GM19372 (cell line): ENCODE measurements around the gene ZNF585A.
"Not testable (repeated sequence)": the region's sequence is repeated elsewhere in the genome, so short reads cannot be mapped to it uniquely, and the experiment has no call there.

Source experiments
- ATAC-seq: cut with Tn5 transposase; IDR thresholded peaks from one replicate; pipeline ENCODE4 v1.9.1; 2021; ENCODE audit warnings: mild to moderate bottlenecking, low read depth, moderate library complexity; ENCODE audit not compliant: unreplicated experiment

Gene ZNF585A

DNA sequence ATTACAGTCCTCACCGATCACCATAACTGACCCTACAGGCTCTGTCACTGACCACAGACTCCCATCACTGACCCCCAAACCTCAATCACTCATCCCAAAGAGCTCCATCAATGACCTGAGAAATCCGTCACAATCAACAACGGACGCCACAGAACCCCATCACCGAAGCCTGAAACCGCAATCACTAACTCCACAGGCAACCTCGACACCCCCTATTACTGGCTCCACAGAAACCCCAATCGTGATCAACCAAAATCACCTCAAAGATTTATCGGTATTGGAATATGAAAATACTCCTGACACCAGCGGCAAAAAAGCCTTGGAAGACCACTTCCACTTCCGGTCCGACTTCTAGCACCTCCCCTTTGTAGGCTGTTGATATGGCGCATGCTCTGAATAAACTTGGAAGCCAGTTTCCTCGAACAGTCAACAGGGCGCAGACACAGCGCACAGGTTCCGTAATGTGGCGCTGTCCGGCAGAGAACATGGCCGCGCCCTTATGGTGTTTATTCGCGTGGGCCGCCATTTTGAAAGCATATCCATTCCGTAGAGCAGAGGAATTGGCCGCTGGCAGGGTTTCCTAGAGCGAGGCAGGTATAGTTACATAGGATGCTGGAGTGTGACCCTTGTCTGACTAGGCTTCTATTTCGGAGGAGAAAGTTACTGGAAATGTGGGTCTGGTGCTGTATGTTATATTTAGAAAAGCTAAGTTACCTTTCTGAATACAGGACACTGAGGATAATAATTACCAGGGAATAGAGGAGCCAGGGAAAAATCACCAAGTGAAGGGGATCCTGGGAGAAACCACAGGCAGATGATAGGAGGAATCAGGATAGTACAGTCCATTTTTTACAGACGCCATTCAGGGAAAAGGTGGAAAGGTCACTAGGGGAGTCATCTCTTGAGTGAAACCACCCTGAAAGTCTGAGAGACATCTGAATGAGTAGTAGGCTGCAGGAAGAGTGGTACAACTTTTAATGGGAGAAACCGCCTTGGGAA, at the start of gene ZNF585A:
Gene ZNF585A, minus strand, starts transcription at position 328 of the 999 bp plus-strand sequence. CDS start 2,785 bp downstream, outside the sequence.
- ATAC-seq, result peak; percentile 98

DNA sequence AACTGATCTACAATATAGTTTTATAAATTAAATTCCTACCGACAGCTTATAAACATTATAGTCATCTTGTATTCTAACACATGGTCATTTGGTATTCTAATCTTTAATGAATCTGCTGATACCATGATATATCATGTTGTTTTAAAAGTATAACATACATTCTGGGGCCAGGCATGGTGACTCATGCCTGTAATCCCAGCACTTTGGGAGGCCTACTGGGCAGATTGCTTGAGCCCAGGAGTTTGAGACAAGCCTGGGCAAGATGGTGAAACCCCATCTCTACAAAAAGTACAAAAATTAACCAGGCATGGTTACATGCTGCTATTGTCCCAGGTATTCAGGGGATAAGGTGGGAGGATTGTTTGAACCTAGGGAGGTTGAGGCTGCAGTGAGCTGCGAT, 48.6 kb upstream of the ZNF585A start:
- no peak for ATAC-seq

DNA sequence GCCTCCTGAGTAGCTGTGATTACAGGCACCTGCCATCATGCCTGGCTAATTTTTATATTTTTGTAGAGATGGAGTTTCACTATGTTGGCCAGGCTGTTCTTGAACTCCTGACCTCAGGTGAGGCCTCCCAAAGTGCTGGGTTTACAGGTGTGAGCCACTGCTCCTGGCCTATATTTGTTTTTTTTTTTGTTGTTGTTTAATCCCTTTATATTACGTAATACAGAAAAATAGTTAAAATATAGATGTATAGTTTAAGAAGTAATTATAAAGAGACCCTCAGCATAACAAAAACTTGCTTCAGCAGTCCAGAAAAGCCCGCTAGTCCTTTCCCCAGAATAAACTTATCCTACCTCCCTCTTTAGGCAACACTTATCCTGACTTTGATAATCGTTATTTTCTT, 47.9 kb upstream of the ZNF585A start:
- ATAC-seq, result no peak

DNA sequence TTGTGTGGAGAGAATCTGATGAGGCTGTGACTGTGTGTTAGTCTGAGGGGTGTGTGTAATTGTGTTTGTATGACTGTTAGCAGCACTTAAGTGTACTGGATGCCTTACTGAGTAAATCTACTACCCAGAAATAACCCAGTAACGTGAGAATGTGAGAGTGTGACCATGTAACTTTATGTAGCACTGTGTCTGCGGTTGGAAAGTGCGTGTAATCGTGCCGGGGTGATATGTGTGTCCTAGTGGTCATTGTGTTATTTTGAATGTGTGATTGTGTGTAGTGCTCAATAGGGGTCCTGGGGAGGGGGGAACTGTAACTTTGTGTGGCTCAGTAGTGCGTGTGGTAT, 46.1 kb upstream of the ZNF585A start:
- ATAC-seq, result no peak

DNA sequence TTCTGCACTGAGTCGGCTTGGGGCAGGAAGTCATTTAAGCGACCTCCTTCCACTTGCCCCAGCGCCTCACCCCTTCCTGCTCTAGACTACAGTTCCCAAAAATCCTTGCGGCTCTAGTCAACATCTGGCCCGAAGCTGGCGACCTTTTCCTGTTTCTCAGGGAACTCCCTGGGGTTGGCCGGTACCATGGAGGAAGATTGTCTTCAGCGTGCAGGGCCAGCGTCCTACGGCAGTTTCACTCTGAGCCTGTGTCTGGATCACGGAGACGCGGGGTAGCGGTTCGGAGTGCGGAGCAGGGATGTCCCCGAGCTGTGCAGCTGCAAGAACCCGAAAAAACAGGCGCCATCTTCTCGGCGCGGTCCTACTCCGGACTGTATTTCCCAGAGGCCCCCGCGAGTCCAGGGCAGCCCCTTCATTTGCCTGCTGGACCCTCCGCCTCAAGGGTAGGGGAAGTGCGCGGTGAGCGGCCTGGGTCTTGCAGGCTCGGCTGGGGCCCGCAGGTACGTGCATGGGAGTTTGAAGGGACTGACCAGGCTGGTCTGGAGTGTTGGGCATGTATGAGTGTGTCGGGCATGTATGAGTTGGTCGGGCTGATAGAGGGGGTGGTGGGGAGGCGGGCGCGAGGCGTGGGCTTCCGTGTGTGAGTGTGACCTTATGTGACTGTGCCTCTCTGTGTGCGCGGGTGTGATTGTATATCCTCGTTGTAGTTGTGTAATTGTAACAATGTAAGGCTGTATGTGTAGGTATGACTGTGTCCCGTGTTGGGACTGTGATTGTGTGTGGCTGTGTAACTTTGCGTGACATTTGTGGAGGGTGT, 45.5 kb upstream of the ZNF585A start, which contains the start of gene ZNF383:
Gene ZNF383, plus strand, starts transcription at position 440 of the 817 bp plus-strand sequence. CDS start 12,240 bp downstream, outside the sequence.
- peak; percentile 82 for ATAC-seq

DNA sequence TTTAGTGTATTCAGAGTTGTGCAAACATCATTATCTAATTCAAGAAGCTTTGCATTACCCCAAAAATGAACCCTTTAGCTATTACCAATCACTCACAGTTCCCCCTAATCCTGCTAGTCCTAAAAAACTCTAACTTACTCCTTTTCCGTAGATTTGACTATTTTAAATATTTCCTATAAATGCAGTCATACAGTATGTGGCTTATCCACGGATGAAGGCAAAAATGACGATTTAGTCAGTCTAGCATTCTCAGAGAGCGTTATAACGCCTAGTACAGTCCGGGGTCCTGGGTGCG, 44.9 kb upstream of the ZNF585A start:
- peak; percentile 4 for ATAC-seq

DNA sequence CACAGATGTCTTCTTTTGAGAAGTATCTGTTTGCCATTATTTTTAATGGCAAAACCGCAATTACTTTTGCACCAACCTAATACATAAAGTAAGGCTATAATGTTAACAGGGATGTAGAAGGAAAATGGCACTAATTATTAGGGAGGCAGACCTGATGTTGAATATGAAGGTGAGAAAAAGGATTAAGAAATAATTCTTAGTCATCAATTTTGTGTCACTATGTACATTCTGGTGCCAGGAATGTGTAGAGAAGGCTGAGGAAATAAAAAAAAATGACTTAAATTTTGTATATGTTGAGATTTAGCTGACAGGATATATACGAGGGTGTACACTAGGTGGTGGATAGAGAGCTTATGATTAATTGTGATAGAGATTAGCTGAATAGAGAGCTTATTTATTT, 25.3 kb upstream of the ZNF585A start:
- ATAC-seq, result no peak

DNA sequence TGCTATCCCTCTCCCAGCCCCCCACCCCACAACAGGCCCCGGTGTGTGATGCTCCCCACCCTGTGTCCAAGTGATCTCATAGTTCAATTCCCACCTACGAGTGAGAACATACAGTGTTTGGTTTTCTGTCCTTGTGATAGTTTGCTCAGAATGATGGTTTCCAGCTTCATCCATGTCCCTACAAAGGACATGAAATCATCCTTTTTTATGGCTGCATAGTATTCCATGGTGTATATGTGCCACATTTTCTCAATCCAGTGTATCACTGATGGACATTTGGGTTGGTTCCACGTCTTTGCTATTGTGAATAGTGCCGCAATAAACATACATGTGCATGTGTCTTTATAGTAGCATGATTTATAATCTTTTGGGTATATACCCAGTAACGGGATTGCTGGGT, 24.6 kb upstream of the ZNF585A start:
- ATAC-seq, result not testable (repeated sequence)

DNA sequence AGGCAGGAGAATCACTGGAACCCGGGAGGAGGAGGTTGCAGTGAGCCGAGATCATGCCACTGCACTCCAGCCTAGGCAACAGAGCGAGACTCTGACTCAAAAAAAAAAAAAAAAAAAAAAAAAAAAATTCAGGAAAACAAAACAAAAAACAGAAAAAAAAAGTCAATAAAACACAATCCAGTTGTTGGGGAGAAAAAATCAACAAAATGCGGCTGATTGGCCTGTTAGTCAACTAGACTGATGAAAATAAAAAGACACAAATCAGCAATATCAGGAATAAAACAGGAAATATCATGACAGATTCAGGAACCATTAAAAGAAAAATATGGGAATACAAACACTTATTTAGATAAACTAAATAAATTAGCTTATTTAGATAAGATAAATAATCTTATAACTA, 22.8 kb upstream of the ZNF585A start:
- not testable (repeated sequence) for ATAC-seq

DNA sequence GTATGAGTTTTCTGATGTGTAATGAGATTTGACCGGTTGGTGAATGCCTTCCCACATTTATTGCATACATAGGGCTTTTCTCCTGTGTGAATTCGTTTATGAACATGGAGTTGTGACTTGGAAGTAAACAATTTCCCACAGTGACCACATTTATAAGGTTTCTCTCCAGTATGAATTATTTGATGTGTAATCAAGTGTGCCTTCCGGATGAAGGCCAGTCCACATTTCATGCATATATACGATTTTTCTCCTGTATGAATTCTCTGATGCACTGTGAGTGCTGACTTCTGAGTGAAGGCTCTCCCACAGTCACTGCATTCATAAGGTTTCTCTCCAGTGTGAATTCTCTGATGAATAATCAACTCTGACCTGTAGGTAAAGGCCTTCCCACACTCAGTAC, 13.6 kb upstream of the ZNF585A start:
- ATAC-seq, result not testable (repeated sequence)

DNA sequence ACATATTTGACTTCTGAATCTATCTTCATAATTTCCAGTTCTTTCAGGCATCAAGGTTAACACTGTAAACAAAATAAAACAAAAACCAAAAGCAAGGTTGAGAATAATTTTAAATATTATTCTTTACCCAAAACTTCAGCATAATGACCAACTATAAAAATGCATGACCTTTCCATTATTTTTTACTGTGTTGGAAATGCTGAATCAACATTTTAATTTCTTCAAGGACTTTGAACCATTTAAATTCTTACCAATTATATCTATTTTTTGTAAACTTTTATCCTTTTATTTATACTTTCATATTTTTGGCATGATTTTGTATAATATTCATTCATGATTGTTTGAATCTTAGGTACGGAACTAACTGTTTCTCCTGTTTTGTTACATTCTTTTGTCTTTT, 6.9 kb downstream of the ZNF585A start:
- ATAC-seq, result no peak

DNA sequence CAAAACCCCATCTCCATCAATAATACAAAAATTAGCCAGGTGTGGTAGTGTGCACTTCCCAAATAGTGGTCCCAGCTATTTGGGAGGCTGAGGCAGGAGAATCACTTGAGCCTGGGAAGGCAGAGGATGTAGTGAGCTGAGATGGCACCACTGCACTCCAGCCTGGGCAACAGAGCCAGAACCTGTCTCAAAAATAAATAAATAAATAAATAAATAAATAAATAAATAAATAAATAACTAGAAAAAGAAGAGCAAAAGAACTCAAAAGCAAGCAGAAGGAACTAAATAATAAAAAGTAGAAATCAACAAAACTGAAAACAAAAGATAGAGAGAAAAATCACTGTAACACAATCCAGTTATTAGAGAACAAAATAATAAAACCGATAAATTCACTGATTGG, 12.3 kb downstream of the ZNF585A start:
- no peak for ATAC-seq

DNA sequence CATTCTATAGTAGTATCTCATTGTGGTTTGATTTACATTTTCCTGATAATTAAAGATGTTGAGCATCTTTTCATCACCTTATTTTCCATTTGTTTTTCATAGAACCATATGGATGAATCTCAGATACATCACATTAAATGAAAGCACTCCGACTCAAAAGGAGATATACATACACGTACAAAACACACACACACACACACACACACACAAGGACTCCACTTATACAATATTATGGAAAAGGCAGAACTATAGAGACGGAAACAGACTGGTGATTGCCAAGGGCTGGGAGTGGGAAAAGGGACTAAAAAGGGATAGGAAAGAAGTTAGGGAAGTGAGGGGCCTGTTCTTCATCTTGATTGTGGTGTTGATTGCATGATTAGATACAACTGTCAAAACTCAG, 24.3 kb downstream of the ZNF585A start:
- ATAC-seq, result no peak

DNA sequence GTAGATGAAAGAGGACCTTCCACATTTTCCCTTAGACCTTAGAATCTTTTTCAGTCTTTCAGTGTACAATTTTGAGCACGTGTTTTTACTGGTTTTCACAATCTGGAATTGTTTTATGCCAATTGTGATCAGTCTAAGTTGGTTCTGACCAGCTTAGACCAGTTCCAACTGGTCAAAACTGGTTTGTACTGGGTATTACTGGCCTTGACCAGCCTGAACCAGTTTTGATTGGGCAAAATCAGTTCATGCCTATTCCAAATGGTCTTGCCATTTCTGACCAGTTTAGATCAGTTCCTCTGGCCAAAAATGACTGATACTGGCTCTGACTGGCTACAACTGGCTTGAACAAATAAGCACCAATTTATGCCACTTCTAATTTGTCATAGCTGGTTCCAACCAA, 36.4 kb downstream of the ZNF585A start:
- no peak for ATAC-seq

DNA sequence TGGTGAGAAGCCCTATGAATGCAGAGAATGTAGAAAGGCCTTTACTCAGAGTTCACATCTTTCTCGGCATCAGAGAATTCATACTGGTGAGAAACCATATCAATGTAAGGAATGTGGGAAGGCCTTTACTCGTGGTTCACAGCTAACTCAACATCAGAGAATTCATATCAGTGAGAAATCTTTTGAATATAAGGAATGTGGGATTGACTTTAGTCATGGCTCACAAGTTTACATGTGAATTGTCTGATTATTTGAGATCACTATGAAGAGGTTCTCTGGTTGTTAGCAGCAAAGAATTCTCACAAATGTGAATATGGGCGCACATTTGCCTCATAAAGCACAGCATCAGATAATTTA, 43.7 kb downstream of the ZNF585A start:
- ATAC-seq, result no peak

DNA sequence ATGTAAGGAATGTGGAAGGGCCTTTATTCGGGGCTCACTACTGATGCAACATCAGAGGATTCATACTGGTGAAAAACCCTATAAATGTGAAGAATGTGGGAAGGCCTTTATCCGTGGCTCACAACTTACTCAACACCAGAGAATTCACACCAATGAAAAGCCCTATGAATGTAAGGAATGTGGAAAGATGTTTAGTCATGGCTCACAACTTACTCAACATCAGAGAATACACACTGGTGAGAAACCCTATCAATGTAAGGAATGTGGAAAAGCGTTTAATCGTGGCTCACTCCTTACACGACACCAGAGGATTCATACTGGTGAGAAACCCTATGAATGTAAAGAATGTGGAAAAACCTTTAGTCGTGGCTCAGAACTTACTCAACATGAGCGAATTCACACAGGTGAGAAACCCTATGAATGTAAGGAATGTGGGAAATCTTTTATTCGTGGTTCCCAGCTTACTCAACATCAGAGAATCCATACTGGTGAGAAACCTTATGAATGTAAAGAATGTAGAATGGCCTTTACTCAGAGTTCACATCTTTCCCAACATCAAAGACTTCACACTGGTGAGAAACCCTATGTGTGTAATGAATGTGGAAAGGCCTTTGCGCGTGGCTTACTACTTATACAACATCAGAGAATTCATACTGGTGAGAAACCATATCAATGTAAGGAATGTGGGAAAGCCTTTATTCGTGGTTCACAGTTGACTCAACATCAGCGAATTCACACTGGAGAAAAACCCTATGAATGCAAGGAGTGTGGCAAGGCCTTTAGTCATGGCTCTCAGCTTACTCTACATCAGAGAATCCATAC, 44.3 kb downstream of the ZNF585A start:
- no peak for ATAC-seq

DNA sequence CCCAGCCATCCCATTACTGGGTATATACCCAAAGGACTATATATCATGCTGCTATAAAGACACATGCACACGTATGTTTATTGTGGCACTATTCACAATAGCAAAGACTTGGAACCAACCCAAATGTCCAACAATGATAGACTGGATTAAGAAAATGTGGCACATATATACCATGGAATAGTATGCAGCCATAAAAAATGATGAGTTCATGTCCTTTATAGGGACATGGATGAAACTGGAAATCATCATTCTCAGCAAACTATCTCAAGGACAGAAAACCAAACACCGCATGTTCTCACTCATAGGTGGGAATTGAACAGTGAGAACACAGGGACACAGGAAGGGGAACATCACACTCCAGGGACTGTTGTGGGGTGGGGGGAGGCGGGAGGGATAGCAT, 50.4 kb downstream of the ZNF585A start:
- ATAC-seq, result not testable (repeated sequence)

DNA sequence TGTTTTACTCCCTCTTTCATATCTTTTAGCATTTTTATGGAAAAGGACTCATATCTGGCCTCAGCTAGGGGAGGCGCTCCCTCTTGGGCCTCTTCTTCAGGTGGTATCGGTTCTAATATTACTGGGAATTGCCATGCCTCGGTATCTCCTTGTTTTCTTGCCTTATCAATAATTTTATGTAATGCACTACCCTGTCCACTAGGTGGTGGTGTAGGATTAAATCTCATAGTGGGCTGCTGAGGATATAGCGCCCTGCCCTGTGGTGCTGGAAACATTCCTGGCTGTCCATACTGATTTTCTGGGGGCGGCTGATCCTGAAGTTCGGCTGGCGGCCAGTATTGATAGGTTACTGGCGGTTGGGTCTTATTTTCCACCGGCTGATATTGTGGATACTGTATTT, 58.5 kb downstream of the ZNF585A start:
- no peak for ATAC-seq

DNA sequence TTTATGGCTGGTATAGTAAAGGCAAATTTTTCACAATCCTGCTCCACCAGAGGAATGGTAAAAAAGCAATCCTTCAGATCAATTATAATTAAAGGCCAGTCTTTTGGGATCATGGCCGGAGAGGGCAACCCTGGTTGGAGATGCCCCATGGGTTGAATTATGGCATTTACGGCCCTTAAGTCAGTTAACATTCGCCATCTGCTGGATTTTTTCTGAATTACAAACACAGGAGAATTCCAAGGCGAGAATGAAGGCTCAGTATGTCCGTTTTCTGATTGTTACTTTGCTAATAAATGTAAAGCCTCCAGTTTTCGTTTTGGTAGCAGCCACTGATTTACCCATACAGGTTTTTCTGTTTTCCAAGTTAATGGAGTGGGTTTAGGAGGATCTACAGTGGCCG, 60.7 kb downstream of the ZNF585A start:
- ATAC-seq, result not testable (repeated sequence)

DNA sequence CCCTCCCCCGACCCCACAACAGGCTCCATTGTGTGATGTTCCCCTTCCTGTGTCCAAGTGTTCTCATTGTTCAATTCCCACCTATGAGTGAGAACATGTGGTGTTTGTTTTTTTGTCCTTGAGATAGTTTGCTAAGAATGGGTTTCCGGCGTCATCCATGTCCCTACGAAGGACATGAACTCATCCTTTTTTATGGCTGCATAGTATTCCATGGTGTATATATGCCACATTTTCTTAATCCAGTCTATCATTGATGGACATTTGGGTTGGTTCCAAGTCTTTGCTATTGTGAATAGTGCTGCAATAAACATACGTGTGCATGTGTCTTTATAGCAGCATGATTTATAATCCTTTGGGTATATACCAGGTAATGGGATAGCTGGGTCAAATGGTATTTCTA, 68.4 kb downstream of the ZNF585A start:
- ATAC-seq, result not testable (repeated sequence)

DNA sequence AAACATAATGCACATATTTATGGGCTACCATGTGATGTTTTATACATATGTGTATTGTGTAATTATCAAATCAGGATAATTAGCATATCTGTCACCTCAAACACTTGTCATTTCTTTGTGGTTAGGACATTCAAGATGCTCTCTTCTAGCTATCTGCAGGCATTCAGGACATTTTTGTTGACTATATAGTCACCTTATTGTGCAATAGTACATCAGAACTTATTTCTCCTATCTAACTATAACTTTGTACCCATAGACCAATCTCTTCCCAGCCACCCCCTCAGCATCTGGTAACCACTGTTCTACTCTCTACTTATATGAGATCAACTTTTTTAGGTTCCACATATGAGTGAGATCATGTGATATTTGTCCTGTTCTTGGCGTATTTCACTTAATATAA, 73.9 kb downstream of the ZNF585A start:
- no peak for ATAC-seq
